ENCODE measurements around the gene TLN1.

TLN1 gene, protein sequence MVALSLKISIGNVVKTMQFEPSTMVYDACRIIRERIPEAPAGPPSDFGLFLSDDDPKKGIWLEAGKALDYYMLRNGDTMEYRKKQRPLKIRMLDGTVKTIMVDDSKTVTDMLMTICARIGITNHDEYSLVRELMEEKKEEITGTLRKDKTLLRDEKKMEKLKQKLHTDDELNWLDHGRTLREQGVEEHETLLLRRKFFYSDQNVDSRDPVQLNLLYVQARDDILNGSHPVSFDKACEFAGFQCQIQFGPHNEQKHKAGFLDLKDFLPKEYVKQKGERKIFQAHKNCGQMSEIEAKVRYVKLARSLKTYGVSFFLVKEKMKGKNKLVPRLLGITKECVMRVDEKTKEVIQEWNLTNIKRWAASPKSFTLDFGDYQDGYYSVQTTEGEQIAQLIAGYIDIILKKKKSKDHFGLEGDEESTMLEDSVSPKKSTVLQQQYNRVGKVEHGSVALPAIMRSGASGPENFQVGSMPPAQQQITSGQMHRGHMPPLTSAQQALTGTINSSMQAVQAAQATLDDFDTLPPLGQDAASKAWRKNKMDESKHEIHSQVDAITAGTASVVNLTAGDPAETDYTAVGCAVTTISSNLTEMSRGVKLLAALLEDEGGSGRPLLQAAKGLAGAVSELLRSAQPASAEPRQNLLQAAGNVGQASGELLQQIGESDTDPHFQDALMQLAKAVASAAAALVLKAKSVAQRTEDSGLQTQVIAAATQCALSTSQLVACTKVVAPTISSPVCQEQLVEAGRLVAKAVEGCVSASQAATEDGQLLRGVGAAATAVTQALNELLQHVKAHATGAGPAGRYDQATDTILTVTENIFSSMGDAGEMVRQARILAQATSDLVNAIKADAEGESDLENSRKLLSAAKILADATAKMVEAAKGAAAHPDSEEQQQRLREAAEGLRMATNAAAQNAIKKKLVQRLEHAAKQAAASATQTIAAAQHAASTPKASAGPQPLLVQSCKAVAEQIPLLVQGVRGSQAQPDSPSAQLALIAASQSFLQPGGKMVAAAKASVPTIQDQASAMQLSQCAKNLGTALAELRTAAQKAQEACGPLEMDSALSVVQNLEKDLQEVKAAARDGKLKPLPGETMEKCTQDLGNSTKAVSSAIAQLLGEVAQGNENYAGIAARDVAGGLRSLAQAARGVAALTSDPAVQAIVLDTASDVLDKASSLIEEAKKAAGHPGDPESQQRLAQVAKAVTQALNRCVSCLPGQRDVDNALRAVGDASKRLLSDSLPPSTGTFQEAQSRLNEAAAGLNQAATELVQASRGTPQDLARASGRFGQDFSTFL (N-terminal part only)

DNA sequence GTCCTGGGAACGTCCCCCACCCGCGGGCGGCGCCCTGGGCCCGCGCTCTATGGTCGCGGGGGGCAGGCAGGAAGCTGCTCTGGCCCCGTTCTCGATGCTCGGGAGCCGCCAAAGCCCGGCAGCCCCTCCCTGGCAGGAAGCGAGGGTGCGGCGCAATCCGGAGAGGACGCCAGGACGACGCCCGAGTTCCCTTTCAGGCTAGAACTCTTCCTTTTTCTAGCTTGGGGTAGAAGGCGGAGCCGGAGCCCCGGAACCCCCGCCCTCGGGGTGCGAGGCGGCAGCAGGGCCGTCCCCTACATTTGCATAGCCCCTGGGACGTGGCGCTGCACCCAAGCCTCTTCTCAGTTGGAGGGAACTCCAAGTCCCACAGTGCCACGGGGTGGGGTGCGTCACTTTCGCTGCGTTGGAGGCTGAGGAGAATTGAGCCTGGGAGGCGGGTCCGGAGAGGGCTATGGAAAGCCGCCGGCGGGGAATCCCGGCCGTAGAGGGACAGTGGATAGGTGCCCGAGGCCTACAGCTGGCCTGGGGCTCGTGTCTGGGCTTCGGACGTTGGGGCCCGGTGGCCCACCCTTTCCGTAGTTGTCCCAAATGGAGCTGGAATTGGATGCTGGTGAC lies at the start of gene TLN1, which contains the start of gene CREB3:
TSS of gene TLN1 (minus strand) at position 11 of the 615 bp plus-strand sequence. CDS start 6,501 bp downstream, outside the sequence.
TSS of gene CREB3 (plus strand) at position 482 of the 615 bp plus-strand sequence. CDS start at position 589, 107 bp downstream.
- DNase-seq, result peak; percentile 97

DNA sequence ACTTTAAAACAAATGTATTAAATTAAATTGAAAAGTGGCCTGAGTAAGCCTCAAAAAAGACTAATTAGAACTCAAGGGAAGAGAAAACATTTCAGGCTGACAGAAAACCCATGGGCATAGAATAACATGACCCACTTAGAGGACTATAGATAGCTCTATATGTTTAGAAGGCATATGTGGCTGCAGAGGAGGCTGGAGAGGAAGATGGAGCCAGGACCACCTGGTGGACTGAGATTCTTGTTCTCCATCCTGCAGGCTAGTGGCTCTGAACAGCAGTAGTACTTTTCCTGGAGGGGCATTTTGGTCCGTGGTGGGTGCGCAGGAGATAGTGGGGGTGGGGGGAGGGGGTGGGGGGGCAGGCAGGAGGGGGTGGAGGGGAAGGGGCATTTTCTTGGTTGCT lies 49.1 kb upstream of the TLN1 start:
- DNase-seq, result no peak

DNA sequence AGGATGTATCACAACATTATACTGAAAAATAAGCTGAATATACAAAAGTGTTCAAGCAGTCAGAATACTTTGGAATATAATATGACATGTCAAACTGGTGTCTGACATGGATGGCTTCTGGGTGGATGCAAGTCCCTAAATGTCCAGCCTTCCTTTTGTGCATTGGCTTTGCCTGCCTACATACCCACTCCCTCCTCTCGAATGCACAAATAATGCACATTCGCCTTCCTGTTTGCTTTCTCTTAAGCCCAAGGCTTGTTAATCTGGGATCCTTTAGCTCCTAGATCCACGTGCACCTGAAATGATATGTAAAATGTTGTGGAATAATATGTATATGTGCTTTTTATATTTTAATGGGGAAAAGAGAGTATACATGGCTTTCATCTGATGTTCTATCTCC lies 46.5 kb upstream of the TLN1 start:
- no peak for DNase-seq

DNA sequence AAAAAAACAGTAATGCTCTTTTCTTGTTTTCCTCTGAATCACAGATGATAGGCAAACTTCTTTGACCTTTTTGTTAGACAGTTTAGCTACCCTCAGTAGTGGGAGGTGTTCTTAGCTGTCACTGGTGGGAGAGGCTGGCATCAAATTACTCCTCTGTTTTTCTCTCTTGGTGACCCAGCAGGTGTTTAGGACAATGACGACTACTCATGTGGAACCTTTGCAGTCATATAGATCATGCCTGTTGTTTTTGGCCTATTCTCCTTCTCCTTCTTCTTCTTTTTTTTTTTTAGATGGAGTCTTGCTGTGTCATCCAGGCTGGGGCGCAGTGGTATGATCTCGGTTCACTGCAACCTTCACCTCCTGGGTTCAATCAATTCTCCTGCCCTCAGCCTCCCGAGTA lies 44.0 kb upstream of the TLN1 start:
- DNase-seq, result no peak

DNA sequence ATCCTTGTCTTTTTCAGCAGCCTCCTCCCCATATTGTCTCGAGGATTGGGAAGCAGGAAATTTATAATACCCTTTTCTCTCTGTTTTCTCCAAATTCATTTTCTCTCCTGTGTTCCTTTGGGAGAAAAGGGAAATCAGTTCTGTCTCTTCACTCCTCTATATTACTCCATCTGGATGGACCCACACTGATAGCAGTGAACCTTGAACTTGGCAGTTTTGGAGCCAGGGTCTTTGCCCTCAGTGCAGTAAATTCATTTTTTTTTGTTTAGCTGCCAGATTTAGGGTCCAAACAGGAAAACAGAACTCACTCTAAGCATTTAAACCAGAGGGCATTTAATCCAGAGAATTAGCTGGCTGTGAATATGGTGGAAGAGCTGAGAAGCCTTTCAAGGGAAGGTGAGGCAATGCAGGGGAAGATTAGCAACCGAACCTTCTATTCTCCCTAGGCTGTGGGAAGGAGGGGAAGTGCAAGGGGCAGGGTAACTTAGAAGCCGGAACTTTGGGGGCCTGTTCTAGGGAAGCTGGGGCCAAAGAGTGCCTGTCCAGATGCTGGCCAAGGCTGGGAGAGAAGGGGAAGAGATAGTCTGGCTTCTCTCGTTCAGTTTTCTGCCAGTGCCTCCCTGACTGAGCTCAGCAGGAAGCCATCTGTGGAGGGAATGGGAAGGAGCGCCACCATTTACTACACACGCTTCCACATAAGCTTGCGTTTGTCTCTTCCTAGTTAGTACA lies 43.1 kb upstream of the TLN1 start:
- no peak for DNase-seq

DNA sequence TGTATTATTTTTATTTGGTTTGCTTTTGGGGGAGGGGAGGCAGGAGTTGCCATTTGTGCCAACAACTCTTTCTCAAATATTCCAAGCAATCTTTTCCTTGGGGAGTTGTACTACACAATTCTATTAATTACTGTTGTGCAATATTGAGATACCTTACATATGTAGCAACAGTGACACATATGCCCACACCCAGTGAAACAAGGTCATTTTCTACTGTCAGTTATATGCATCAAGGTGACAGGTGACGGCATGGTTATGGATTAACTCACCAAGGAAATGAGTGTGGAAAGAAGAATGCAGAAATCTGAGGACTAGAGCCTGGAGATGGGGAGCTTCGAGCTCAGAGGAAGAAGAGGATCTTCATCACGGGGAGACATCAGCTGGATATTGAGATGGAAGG lies 39.9 kb upstream of the TLN1 start:
- DNase-seq, result no peak

DNA sequence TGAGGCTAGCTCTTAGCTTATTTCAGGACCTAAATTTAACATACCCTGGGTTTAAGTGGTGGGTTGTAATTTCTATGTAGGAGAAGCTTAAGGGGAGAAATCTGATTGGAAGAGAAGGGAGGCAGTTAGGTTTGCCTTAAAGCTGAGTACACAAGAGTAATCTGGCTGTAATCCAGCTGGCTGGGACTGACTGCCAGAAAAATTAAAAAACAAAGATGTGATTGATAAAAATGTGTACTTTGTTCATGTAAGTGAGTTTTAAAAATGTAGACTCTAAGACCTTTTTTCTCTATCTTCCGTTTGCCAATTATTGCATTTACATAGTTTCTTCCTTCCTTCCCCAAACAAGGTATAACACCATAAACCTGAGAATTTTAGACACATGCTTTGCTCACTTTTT lies 39.5 kb upstream of the TLN1 start:
- no peak for DNase-seq

DNA sequence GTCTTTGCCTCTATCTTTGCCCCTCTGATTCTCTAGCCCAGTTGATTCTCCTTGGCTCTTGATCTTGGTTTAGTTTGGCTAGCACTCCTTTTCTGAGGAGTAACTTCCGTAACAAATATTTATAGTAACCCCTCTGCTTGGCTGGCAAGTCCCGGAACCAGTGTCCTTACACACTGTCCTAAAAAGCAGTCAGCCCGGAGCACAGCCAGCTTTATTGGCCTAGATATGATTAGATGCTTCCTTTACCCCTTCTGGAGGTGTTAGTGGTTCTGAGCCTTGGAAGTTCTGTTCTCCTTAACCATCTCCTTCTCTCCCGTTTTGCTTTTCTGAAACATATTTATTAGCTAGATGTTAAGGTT lies 39.1 kb upstream of the TLN1 start:
- DNase-seq, result no peak

DNA sequence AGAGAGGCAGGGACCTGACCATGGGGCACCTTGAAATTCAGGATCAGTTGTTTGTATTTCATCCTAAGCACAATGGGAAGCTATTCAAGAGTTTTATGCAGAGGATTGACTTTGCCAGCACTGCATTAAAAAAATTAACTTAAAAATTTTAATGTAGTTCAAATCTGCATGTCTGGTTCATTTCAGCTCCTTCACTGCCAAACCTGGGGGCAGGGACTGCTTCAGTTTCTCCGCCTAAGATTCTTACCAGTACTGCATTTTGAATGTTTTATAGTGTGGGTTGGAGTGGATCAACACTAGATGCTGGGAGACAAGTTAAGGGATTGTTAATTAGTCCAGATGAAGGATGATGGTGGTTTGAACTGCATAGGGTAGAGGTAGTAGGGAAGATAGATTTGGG lies 37.8 kb upstream of the TLN1 start:
- no peak for DNase-seq

DNA sequence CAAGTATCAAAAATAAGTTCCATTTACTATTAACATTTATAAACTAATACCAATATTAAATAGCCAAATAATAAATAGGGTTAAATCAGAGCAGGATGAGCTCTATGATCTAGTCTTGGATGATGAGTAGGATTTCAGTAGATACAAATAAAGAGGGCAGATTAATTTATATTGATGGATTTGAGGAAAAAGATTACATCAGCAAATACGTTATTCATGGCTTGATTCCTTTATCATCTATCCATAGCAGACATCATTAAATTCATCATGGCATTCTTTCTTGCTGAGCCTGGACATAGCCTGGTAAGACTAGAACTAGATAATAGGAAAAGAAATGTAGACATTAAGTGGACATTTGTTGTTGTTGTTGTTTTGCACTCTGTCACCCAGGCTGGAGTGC lies 35.5 kb upstream of the TLN1 start:
- no peak for DNase-seq

DNA sequence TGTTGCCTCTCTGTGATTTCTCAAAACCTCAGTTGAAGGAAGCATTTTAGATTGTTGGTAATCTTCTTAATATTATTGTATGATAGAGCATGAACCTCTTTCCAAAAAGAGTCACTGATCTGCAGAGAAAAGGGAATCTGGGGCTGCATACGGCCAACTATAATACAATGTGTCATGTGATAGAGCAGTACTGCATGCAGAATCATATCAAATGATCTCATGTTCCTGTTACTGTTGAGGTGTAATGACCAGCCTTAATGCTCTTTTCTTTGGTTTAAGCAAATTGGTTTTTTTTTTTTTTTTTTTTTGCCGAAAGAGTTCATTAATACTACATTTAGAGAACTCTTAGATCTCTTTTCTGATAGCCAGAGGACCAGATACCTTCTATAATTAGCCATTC lies 35.0 kb upstream of the TLN1 start:
- DNase-seq, result no peak

DNA sequence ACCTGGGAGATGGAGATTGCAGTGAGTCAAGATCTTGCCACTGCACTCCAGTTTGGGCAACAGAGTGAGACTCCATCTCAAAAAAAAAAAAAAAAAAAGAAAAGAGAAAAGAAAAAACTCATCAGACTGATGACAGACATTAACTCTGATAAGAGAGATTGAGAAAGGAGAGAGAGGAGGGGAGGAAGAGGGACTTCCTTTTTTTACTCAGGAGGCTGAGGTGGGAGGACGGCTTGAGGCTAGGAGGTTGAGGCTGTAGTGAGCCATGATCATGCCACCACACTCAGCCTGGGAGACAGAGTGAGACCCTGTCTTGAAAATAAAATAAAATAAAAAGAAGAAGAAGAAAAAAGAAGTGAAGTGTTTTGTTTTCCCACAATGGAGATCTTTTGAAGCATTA lies 31.8 kb upstream of the TLN1 start:
- no peak for DNase-seq

DNA sequence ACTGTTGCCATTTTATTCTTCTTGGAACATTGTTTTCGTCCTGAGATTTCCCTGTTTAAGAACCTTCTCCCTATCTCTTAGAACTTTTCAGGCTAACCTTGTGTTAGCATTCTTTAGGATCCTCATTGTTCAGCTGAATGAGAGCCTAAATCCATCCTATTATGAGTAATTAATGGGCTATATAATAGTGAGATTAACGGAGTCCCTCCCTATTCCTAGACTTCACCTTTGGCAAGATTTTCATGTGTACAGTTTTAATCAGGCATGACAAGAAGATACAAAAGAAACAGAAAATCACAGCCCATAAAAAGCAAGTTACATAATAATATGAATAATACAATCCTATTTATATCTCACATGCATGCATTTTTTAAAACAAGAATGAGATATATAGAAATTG lies 31.2 kb upstream of the TLN1 start:
- DNase-seq, result no peak

DNA sequence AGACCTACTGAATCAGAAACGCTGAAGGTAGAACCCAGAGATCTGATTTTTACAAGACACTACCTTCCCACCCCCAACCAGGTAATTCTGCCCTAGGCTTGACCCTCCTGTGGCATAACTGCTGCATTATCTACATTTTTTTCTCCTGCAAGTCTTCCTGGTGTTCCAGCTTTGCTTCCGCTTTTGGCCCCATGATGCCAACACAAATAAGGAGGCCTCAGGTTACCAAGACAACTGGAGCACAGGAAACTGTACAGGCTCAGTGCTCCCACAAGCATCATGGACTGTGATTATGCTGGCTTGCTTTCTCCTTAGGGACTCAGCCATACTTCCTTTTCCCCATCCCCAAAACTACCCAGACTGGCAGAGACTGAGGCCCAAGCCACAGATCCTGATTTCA lies 28.7 kb upstream of the TLN1 start:
- no peak for DNase-seq

DNA sequence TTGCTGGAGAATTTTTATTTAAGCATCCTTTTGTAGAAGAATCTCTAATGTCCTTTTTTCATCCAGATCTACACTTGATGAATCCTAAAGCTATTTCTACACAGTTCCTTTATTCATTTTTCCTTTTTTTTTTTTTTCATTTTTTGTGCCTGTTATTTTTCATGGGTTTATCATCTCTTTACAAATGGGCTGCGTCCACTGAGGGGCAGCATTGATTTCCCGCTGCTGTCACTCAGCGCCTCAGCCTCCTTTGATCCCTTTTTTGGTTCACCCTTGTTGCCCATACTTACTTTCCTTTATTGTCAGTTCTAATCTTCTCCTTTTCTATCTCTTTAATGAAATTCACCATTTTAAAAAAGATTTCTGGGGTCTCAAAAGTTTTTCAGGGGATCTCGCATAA lies 27.8 kb upstream of the TLN1 start:
- DNase-seq, result no peak

DNA sequence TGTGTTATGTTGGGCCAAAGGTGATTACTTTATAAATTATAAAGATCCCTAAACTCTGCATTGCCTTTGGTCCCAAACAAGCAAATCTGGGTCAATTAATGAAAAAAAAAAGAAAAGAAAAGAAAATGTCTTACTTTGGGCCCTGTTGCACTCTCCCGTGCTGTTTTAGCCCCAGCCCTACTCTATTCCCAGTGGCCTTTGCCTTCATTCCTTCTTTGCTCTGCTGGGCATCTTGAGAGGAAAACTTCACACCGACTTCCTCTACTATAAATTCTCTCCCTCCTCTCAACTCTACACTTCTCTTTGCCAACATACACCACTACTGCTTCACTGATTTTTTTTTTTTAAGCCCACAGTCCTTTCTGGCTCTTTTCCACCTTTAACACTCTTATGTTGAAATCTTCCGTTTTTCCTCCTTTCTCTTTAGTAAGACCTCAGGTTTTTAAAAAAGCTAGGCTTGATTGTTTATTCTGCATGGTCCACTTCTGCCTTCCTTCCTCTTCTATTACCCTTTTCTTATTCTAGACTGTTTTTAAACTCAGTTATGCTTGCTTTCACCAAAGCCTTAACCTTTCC lies 26.6 kb upstream of the TLN1 start:
- no peak for DNase-seq

DNA sequence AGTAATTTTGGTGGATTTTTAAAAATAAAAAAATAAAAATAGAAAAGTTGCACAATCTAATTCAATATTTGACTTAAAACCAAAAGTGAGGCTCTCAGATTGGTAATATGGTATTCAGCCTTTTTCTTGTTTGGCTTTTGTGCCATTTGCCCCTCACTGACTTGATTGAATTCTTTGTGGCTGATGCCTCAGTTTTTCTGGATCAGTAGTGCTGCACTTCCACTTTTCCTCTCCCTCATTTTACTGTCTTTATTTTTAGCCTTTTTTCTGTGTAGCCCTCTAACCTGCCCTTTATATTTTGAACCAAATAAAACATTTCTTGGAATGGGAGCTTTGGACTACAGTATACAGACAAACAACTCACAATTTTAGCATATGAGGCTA lies 25.9 kb upstream of the TLN1 start:
- DNase-seq, result no peak

DNA sequence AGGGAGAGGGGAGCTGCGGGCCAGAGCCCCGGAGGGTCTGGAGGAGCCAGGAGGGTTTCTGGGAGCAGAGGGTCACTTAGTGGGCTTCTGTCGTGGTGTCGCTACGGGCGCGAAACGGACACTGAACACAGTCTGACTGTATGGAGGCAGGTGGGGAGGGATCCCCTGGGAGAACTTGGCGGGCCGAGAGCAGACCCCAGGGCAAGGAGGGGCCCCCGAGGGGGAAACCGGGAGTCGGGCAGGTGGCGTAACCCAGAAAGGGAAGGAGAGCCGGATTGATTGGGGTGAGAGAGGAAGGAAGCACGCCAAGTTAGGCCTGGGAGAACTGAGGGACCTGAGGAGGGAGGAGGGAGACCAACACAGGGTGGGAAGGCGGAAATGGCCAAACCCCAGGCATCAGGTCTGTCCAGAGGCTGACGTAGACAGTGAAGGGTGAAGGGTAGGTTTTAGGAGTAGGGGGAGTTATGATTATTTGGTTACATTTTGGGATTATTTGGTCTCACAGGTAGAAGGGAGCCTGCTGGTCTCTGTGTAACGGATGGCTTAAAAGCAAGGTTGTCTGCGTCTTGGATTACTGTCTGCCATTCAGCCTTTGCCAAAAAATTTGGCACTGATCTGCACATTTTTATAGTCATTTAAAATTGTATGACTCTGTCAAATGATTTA lies 25.4 kb upstream of the TLN1 start:
- DNase-seq, result no peak

DNA sequence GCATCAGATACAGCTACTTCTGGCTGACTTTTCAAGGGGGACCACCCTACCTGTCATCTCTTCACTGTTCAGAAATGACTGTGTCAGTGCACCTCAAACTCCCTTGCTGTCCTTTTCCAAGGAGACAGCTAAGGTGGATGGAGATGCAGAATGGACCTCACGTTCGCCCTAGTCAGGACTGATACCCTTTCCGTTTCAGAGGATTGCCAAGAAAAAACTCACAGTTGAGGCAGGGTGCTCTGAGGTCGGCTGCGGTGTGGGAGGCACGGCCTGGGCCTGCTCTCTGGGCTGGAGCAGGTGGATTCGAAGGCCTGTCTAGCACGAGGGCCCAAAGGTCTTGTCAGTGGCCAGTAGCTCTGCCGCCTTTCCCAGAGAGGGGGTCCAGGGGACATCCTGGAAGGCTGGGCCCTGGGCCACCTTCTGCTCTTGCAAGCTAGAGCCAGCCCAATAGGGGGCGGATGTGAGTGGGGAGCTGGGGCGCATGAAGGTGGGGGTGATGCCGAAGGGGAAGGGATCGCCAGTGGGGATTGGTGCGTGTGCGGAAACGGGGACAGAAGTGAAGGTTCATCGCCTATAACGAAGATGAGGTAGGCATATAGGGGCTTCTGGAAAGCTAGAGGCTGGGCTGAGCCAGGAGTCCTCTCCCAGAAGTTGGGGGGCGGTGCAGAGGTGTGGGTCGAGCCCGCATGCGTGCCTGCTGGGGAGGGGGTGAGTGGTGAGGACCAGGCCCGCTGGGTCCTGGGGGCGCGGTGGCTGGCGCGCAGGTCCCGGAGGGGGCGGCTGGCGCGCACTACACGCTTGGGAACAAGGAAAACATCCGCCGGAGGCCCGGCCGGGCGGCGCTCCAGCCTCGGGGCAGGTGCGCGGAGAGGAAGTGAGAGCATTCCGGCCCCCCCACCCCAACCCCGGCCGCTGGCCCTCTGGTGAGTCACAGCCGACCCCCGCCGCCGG lies 24.6 kb upstream of the TLN1 start:
- DNase-seq, result peak; percentile 85

DNA sequence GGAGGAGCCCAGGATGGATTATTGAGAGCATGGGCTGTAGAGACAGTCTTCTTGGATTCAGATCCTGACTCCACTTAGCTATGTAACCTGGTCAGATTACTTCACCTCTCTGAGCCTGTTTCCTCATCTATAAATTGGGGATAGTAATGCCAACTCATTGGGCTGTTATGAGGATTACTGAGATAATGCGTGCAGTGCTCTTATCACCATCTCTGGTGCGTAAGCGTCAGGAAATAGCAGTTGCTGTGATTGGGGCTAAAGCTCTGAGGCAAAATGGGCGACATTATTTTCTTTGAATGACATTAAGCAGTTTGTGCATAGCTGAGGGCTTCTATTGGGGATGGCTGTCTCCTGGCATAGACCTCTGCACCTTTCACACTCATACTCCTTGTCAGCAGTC lies 23.1 kb upstream of the TLN1 start:
- DNase-seq, result no peak

All from activated naive CD4-positive, alpha-beta T cell treated with anti-CD3 and anti-CD28 coated beads, Interleukin-2, amount 50 U/mL, for 16 hours (primary cell).